Stimulated activated memory B cell treated with anti-CD40 and anti-IgM and Interleukin-4, amounts not matched to agents 10 μg/mL and 1 μg/mL and 100 μg/mL, for 72 hours (primary cell): Measurements from ENCODE around the gene BCAS1.

Source experiments
- ATAC-seq: fragments of 150-1000 bp; cut with Tn5 transposase; 2 replicates; pipeline ENCODE4 v1.10.0; 2021
- H3K27ac Mint-ChIP-seq: one replicate; pipeline ENCODE4 v1.8.0; 2022; ENCODE audit warnings: mild to moderate bottlenecking, mixed read lengths
- H3K27me3 Mint-ChIP-seq: one replicate; pipeline ENCODE4 v1.8.0; 2022; ENCODE audit warnings: mixed read lengths
- H3K36me3 Mint-ChIP-seq: one replicate; pipeline ENCODE4 v1.8.0; 2022; ENCODE audit warnings: mixed read lengths
- H3K4me1 Mint-ChIP-seq: one replicate; pipeline ENCODE4 v1.8.0; 2022; ENCODE audit warnings: mixed read lengths
- H3K4me3 Mint-ChIP-seq: one replicate; pipeline ENCODE4 v1.8.0; 2022; ENCODE audit warnings: mild to moderate bottlenecking, moderate library complexity, mixed read lengths
- H3K9me3 Mint-ChIP-seq: one replicate; pipeline ENCODE4 v1.8.0; 2022; ENCODE audit warnings: mixed read lengths

The BCAS1 gene

GRCh38 chr20:54028276-54029011, 42.0 kb downstream of the BCAS1 start:
- Mint-ChIP-seq H3K4me3 (no peak overlapping the region), H3K27ac (no peak overlapping the region), H3K4me1 (no peaks in the 10 kb centered on the region), H3K36me3 (peaks cover 18% of the 10 kb centered on the region), H3K27me3 (no peaks in the 10 kb centered on the region), H3K9me3 (no peaks in the 10 kb centered on the region)
- ATAC-seq = no peak

- no peak for ATAC-seq
- H3K9me3 Mint-ChIP-seq = no peaks in the 10 kb centered on the region
- no peak overlapping the region for H3K4me3 Mint-ChIP-seq
- no peaks in the 10 kb centered on the region for H3K27me3 Mint-ChIP-seq
- H3K27ac Mint-ChIP-seq = no peak overlapping the region
- no peaks in the 10 kb centered on the region for H3K4me1 Mint-ChIP-seq
- peaks cover 18% of the 10 kb centered on the region for H3K36me3 Mint-ChIP-seq
Measured at GRCh38 chr20:54027704-54028103, 42.7 kb downstream of the BCAS1 start.

- Mint-ChIP-seq H3K9me3 (no peaks in the 10 kb centered on the region), H3K4me1 (no peaks in the 10 kb centered on the region), H3K4me3 (no peak overlapping the region), H3K27ac (no peak overlapping the region), H3K27me3 (no peaks in the 10 kb centered on the region), H3K36me3 (peaks cover 18% of the 10 kb centered on the region)
- ATAC-seq = no peak
Measured at GRCh38 chr20:54026295-54027064, 43.9 kb downstream of the BCAS1 start.

- no peak overlapping the region for H3K27ac Mint-ChIP-seq
- no peak for ATAC-seq
- H3K9me3 Mint-ChIP-seq = no peaks in the 10 kb centered on the region
- H3K4me1 Mint-ChIP-seq = no peaks in the 10 kb centered on the region
- H3K27me3 Mint-ChIP-seq = no peaks in the 10 kb centered on the region
- H3K36me3 Mint-ChIP-seq = peaks cover 18% of the 10 kb centered on the region
- no peak overlapping the region for H3K4me3 Mint-ChIP-seq
Measured at GRCh38 chr20:54025251-54025771, 45.1 kb downstream of the BCAS1 start.

DNA sequence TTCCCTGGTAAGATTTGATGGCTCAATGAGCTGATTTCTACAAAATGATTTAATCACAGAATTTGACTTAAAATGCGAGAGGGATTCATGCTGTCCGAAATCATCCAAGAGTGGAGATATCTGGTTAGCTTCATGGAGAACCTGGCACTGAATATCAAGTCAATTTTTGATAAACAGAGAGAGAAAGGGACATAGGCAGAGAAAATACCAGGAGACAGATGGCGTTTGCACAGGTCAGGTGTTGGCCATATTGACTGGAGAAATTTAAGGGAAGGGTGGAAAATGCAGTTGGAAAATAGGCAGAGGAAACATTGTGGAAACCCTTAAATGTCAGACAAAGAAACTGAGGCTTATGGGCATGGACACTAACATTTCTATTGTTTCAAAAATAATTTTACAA, 47.0 kb downstream of the BCAS1 start:
- Mint-ChIP-seq H3K9me3 (no peaks in the 10 kb centered on the region), H3K4me1 (peaks cover 2% of the 10 kb centered on the region), H3K27ac (no peak overlapping the region), H3K4me3 (no peak overlapping the region), H3K27me3 (no peaks in the 10 kb centered on the region), H3K36me3 (peaks cover 14% of the 10 kb centered on the region)
- no peak for ATAC-seq

DNA sequence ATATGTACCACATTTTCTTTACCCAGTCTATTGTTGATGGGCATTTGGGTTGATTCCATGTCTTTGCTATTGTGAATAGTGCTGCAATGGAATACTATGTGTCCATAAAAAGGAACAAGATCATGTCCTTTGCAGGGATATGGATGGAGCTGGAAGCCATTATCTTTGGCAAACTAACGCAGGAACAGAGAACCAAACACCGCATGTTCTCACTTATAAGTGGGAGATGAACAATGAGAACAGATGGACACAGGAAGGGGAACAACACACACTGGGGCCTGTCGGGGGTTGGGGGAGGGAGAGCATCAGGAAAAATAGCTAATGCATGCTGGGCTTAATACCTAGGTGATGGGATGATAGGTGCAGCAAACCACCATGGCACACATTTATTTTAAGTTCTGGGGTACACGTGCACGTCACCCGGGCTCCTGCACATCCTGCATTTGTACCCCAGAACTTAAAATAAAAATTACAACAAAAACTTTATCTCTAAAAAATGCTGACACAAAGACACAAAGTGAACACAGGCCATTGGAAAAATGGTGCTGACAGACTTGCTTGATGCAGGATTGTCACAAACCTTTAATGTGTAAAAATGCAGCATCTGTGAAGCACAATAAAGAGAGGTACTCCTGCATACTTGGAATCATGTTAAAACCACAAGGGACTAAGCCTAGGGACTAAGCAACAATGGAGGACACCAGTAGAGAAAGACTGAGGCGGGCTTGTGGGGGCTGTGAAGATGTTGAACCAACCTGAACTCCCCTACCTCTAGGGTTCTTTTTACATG, 48.8 kb downstream of the BCAS1 start:
- no peaks in the 10 kb centered on the region for H3K27me3 Mint-ChIP-seq
- H3K36me3 Mint-ChIP-seq = peaks cover 2% of the 10 kb centered on the region
- no peak overlapping the region for H3K4me3 Mint-ChIP-seq
- ATAC-seq = no peak
- H3K27ac Mint-ChIP-seq = no peak overlapping the region
- H3K9me3 Mint-ChIP-seq = no peaks in the 10 kb centered on the region
- peaks cover 20% of the 10 kb centered on the region for H3K4me1 Mint-ChIP-seq

GRCh38 chr20:54020868-54021267, 49.5 kb downstream of the BCAS1 start:
- ATAC-seq = no peak
- Mint-ChIP-seq H3K4me3 (no peak overlapping the region), H3K36me3 (no peaks in the 10 kb centered on the region), H3K27me3 (no peaks in the 10 kb centered on the region), H3K27ac (no peak overlapping the region), H3K4me1 (peaks cover 23% of the 10 kb centered on the region), H3K9me3 (no peaks in the 10 kb centered on the region)

DNA sequence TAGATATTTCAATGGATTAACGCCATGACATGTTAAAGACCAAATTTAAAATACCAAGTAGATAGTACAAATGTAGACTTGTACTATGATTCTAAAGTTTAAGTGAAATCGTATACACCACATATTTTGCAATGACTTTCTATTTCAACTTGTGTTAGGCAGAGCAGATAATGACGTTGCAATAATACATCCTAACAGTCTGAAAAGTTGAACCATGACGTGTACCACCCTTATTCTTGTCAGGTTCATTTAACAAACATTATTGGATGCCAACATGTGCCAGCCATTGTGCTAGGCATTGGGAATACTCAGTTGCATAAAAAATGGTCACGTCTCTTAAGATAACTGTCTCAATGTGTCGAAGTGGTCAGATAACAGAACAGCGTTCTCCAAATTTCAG, 50.0 kb downstream of the BCAS1 start:
- Mint-ChIP-seq H3K4me3 (no peak overlapping the region), H3K9me3 (no peaks in the 10 kb centered on the region), H3K27ac (no peak overlapping the region), H3K27me3 (no peaks in the 10 kb centered on the region), H3K36me3 (no peaks in the 10 kb centered on the region), H3K4me1 (peaks cover 23% of the 10 kb centered on the region)
- ATAC-seq = no peak

DNA sequence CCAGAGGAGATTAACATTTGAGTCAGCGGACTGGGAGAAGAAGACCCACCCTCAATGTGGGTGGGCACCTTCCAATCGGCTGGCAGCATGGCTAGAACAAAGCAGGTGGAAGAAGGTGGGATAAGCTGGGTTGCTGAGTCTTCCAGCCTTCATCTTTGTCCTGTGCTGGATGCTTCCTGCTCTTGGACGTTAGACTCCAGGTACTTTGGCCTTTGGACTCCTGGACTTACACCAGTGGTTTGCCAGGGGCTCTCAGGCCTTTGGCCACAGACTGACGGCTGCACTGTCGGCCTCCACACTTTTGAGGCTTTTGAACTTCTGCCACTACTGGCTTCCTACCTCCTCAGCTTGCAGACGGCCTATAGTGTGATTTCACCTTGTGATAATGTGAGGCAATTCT, 50.8 kb downstream of the BCAS1 start:
- Mint-ChIP-seq H3K27me3 (no peaks in the 10 kb centered on the region), H3K27ac (no peak overlapping the region), H3K4me1 (peaks cover 23% of the 10 kb centered on the region), H3K4me3 (no peak overlapping the region), H3K36me3 (no peaks in the 10 kb centered on the region), H3K9me3 (no peaks in the 10 kb centered on the region)
- ATAC-seq = no peak

- Mint-ChIP-seq H3K4me3 (no peak overlapping the region), H3K4me1 (peaks cover 23% of the 10 kb centered on the region), H3K27me3 (no peaks in the 10 kb centered on the region), H3K9me3 (no peaks in the 10 kb centered on the region), H3K36me3 (no peaks in the 10 kb centered on the region), H3K27ac (no peak overlapping the region)
- ATAC-seq = no peak
Measured at GRCh38 chr20:54019127-54019526, 51.3 kb downstream of the BCAS1 start.

- peak overlapping the region; percentile 91 for H3K27ac Mint-ChIP-seq
- H3K4me1 Mint-ChIP-seq = peaks cover 23% of the 10 kb centered on the region
- H3K27me3 Mint-ChIP-seq = no peaks in the 10 kb centered on the region
- H3K36me3 Mint-ChIP-seq = no peaks in the 10 kb centered on the region
- H3K9me3 Mint-ChIP-seq = no peaks in the 10 kb centered on the region
- ATAC-seq = peak; percentile 93
- H3K4me3 Mint-ChIP-seq = peak overlapping the region; percentile 74
Measured at GRCh38 chr20:54017846-54018245, 52.5 kb downstream of the BCAS1 start.

DNA sequence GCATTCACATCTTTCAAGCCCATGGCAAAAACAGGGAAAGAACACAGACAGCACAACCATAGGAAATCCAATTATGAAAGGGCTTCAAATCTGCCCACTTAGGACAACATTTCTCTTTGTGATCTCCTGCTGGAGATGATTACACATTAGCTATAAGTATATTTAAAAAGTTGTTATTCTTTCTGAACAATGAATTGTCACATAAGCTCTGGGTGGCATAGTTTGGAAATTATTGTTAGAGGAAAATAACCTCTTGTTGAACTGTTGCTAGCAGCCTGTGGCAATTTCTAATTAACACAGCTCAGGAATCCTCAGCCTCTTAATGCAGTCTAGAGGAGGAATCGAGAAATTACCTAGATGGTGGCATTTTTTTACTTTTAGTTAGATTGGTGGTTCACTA, 54.9 kb downstream of the BCAS1 start:
- no peaks in the 10 kb centered on the region for H3K9me3 Mint-ChIP-seq
- no peaks in the 10 kb centered on the region for H3K36me3 Mint-ChIP-seq
- ATAC-seq = no peak
- H3K4me3 Mint-ChIP-seq = no peak overlapping the region
- no peaks in the 10 kb centered on the region for H3K27me3 Mint-ChIP-seq
- no peak overlapping the region for H3K27ac Mint-ChIP-seq
- H3K4me1 Mint-ChIP-seq = peaks cover 23% of the 10 kb centered on the region

GRCh38 chr20:54014293-54014926, 56.0 kb downstream of the BCAS1 start:
- no peak for ATAC-seq
- Mint-ChIP-seq H3K4me1 (peaks cover 23% of the 10 kb centered on the region), H3K36me3 (no peaks in the 10 kb centered on the region), H3K27me3 (no peaks in the 10 kb centered on the region), H3K27ac (no peak overlapping the region), H3K4me3 (no peak overlapping the region), H3K9me3 (no peaks in the 10 kb centered on the region)

DNA sequence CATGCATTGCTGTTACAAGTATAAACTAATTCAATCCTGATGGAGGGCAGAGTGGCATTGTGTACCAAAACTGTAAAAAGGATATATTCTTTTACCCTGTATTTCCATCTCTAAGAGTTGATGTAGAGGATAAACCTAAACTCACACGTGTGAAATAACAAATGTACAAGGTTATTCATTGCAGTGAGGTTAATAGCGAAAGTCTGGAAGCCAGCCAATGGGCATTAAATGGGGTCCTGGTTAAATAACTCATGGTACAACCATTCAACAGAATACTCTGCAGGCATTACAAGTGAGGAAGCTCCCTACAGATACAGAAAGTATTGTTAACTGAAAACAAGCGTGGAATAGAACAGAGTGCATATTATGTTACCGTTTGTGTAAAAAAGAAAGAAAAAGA, 56.9 kb downstream of the BCAS1 start:
- no peaks in the 10 kb centered on the region for H3K27me3 Mint-ChIP-seq
- H3K4me3 Mint-ChIP-seq = no peak overlapping the region
- H3K36me3 Mint-ChIP-seq = no peaks in the 10 kb centered on the region
- H3K4me1 Mint-ChIP-seq = peaks cover 22% of the 10 kb centered on the region
- no peak overlapping the region for H3K27ac Mint-ChIP-seq
- H3K9me3 Mint-ChIP-seq = no peaks in the 10 kb centered on the region
- no peak for ATAC-seq

DNA sequence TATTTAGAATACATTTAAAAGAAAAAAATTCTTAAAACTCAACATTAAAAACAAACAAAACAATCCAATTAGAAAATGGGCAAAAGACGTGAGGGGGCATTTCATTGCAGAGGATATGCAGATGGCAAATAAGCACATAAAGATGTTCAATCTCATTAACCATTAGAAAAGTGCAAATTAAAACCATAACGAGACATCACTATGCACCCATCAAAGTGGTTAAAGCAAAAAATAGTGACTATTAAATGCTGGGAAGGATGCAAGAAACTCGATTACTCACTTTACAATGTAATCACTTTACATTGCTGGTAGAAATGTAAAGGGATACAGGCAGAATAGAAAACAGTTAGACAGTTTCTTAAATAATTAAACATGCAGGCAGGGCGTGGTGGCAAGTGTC, 59.0 kb downstream of the BCAS1 start:
- H3K4me1 Mint-ChIP-seq = peaks cover under 1% of the 10 kb centered on the region
- no peak overlapping the region for H3K4me3 Mint-ChIP-seq
- H3K27ac Mint-ChIP-seq = no peak overlapping the region
- no peaks in the 10 kb centered on the region for H3K9me3 Mint-ChIP-seq
- peaks cover 8% of the 10 kb centered on the region for H3K27me3 Mint-ChIP-seq
- ATAC-seq = no peak
- no peaks in the 10 kb centered on the region for H3K36me3 Mint-ChIP-seq
